Heart left ventricle (tissue), 13 donors: ENCODE results near the gene CD59.

Source experiments
- POLR2A ChIP-seq, 2 donors: fragments of 450-650 bp; IDR thresholded peaks; one replicate each; pipeline ENCODE4 v1.6.1; 2017; ENCODE audit warnings: antibody characterized with exemption in 2 of 2, mild to moderate bottlenecking in 2 of 2, moderate library complexity in 2 of 2
- TF ChIP-seq, protein P1 (sequence below), 12 donors: fragments of 200-600 bp; sonication (generic) in 4 of 12; IDR thresholded peaks; one replicate each; pipeline versions ENCODE4 v1.5.0 to v1.8.0; 2018 to 2022; ENCODE audit warnings: antibody characterized with exemption in 12 of 12, mild to moderate bottlenecking in 5 of 12
- donor health status: ischemic (EF 13 %, LVEDD 7.1; RV severe dilation, severe dysfunction).
- donor health status: DM: no; HTN: yes; CAD: no.
- donor health status: DM: no; HTN: no; CAD: no.
- donor health status: ischemic (EF 25% LVEDD 6.9; RV normal size, moderate dysfunction).
- donor health status: ischemic (EF 25% LVEDD 5.7; RV mildly dilated, moderate dysfunction).
- donor health status: ischemic (EF 35%, LVEDD 5.7; RV mildly dilated, moderate dysfunction).
- donor health status: nonischemic (EF 11% LVEDD 7.7; RV severe dilation, severe dysfunction).
- donor health status: DM: yes; HTN: yes; CAD: no.
- donor health status: PGD.
- donor health status: ischemic (EF 29% LVEDD 5.4; RV normal size, mild dysfunction).
- donor health status: nonischemic (EF 23%, LVEDD 6.1; RV moderate dilation, normal function).

- TF ChIP-seq, protein P1, sequence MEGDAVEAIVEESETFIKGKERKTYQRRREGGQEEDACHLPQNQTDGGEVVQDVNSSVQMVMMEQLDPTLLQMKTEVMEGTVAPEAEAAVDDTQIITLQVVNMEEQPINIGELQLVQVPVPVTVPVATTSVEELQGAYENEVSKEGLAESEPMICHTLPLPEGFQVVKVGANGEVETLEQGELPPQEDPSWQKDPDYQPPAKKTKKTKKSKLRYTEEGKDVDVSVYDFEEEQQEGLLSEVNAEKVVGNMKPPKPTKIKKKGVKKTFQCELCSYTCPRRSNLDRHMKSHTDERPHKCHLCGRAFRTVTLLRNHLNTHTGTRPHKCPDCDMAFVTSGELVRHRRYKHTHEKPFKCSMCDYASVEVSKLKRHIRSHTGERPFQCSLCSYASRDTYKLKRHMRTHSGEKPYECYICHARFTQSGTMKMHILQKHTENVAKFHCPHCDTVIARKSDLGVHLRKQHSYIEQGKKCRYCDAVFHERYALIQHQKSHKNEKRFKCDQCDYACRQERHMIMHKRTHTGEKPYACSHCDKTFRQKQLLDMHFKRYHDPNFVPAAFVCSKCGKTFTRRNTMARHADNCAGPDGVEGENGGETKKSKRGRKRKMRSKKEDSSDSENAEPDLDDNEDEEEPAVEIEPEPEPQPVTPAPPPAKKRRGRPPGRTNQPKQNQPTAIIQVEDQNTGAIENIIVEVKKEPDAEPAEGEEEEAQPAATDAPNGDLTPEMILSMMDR (IDR thresholded peaks at IDR 0.05), result no peak
- TF ChIP-seq POLR2A (IDR thresholded peaks at IDR 0.05), result no peak
These were observed 39.8 kb downstream of the CD59 start for GRCh38 chr11:33696411-33696810.
